ENCODE results near the gene TMEM204. TPM values are rescaled to one million over a fixed set of nuclear protein-coding genes. Genes with fewer than 3 reads are reported as not detected.
A peak's percentile ranks its signal among the peaks of the same experiment; 100 is the strongest.

TMEM204 gene
- 10 to 100 TPM; 15.1 to 48.6 (median 39.8) TPM for polyA plus RNA-seq

GRCh38 chr16:1533443-1533951 lies at the start of gene TMEM204:
Gene TMEM204, plus strand, starts transcription at chr16:1533666. Its CDS starts 610 bp downstream, at chr16:1534276.
- WGBS, 3 donors, result 16 to 69% (median 17%) methylated on average over 22 to 27 of the region's 27 CpGs
- peak within 1 kb of the TSS; percentile 83 for H3K27ac ChIP-seq (ENCODE audit: low read depth, low read length)

GRCh38 chr16:1485847-1486496 lies 47.5 kb upstream of the TMEM204 start:
- H3K27ac ChIP-seq (ENCODE audit: low read depth, low read length), result no peak overlapping the region
- WGBS, 3 donors, result 87 to 94% (median 92%) methylated on average over 40 of the region's 40 CpGs

GRCh38 chr16:1486551-1487390 lies 46.7 kb upstream of the TMEM204 start:
- 72 to 84% (median 82%) methylated on average over 24 to 33 of the region's 33 CpGs for WGBS, 3 donors
- H3K27ac ChIP-seq (ENCODE audit: low read depth, low read length), result no peak overlapping the region

GRCh38 chr16:1487395-1488053 lies 45.9 kb upstream of the TMEM204 start:
- H3K27ac ChIP-seq (ENCODE audit: low read depth, low read length), result no peak overlapping the region
- 81 to 90% (median 89%) methylated on average over 39 of the region's 39 CpGs for WGBS, 3 donors

GRCh38 chr16:1488054-1488601 lies 45.3 kb upstream of the TMEM204 start:
- WGBS, 3 donors, result 79 to 85% (median 82%) methylated on average over 23 to 24 of the region's 24 CpGs

GRCh38 chr16:1488619-1489018 lies 44.8 kb upstream of the TMEM204 start, which contains the start of gene PTX4:
Gene PTX4, minus strand, starts transcription at chr16:1488944. Its CDS starts 35 bp downstream, at chr16:1488909.
- 54 to 80% (median 62%) methylated on average over 19 of the region's 19 CpGs for WGBS, 3 donors
- H3K27ac ChIP-seq (ENCODE audit: low read depth, low read length), result no peak within 1 kb of the TSS

More at GRCh38 chr16:1488054-1488601, 45.3 kb upstream of the TMEM204 start:
- no peak overlapping the region for H3K27ac ChIP-seq (ENCODE audit: low read depth, low read length)

GRCh38 chr16:1489077-1489476 lies 44.4 kb upstream of the TMEM204 start:
- no peak overlapping the region for H3K27ac ChIP-seq (ENCODE audit: low read depth, low read length)
- 88 to 93% (median 92%) methylated on average over 12 of the region's 12 CpGs for WGBS, 3 donors

GRCh38 chr16:1491327-1491726 lies 42.1 kb upstream of the TMEM204 start:
- WGBS, 3 donors, result 87 to 89% (median 88%) methylated on average over 11 to 12 of the region's 12 CpGs
- no peak overlapping the region for H3K27ac ChIP-seq (ENCODE audit: low read depth, low read length)

GRCh38 chr16:1492082-1492922 lies 41.2 kb upstream of the TMEM204 start:
- WGBS, 3 donors, result 64 to 85% (median 82%) methylated on average over 23 of the region's 23 CpGs

GRCh38 chr16:1492923-1493745 lies 40.3 kb upstream of the TMEM204 start, which contains the start of gene TELO2:
Gene TELO2, plus strand, starts transcription at chr16:1493360. Its CDS starts 922 bp downstream, at chr16:1494282.
- H3K27ac ChIP-seq (ENCODE audit: low read depth, low read length), result peak within 1 kb of the TSS; percentile 21
- 1% methylated on average over 44 to 89 of the region's 89 CpGs for WGBS, 3 donors

More at GRCh38 chr16:1492082-1492922, 41.2 kb upstream of the TMEM204 start:
- H3K27ac ChIP-seq (ENCODE audit: low read depth, low read length), result no peak overlapping the region

GRCh38 chr16:1493746-1494094 lies 39.7 kb upstream of the TMEM204 start:
- WGBS, 3 donors, result 0 to 1% (median 0%) methylated on average over 28 to 30 of the region's 30 CpGs
- no peak overlapping the region for H3K27ac ChIP-seq (ENCODE audit: low read depth, low read length)

GRCh38 chr16:1494129-1494640 lies 39.3 kb upstream of the TMEM204 start:
- 28 to 39% (median 39%) methylated on average over 24 to 25 of the region's 25 CpGs for whole genome bisulfite sequencing, 3 donors
- no peak overlapping the region for H3K27ac ChIP-seq (ENCODE audit: low read depth, low read length)

- WGBS, 3 donors, result 73 to 77% (median 75%) methylated on average over 13 of the region's 13 CpGs
- H3K27ac ChIP-seq (ENCODE audit: low read depth, low read length), result no peak overlapping the region
Measured at GRCh38 chr16:1494711-1495110, 38.8 kb upstream of the TMEM204 start.

- WGBS, 3 donors, result 88 to 94% (median 90%) methylated on average over 37 to 39 of the region's 39 CpGs
Measured at GRCh38 chr16:1495211-1495888, 38.1 kb upstream of the TMEM204 start.

GRCh38 chr16:1495889-1496262 lies 37.6 kb upstream of the TMEM204 start:
- no peak overlapping the region for H3K27ac ChIP-seq (ENCODE audit: low read depth, low read length)
- 93 to 95% (median 94%) methylated on average over 24 to 25 of the region's 25 CpGs for WGBS, 3 donors

More at GRCh38 chr16:1495211-1495888, 38.1 kb upstream of the TMEM204 start:
- no peak overlapping the region for H3K27ac ChIP-seq (ENCODE audit: low read depth, low read length)

GRCh38 chr16:1496464-1496863 lies 37.0 kb upstream of the TMEM204 start:
- H3K27ac ChIP-seq (ENCODE audit: low read depth, low read length), result no peak overlapping the region
- 93 to 96% (median 93%) methylated on average over 19 to 25 of the region's 25 CpGs for WGBS, 3 donors

Data from adipose tissue (tissue), 3 donors.